ENCODE results near the gene CDKN2D.

- TF ChIP-seq CTCF (IDR thresholded peaks at IDR 0.05) (no peak), EP300 (IDR thresholded peaks at IDR 0.05) (no peak)
Observed at GRCh38 chr19:10543059-10543419, 25.7 kb downstream of the CDKN2D start.

Measured in tibial nerve (tissue), 4 donors.